Common myeloid progenitor, CD34-positive (primary cell): ENCODE results near the gene ARMC5.

Source experiments
- CTCF ChIA-PET: fragments of 350-600 bp; sonication (Branson Sonifier 250); formaldehyde crosslinking; loops from one replicate; lab custom pipeline; 2021; ENCODE audit warnings: antibody characterized with exemption; lab: Charles Lee
- POLR2A ChIA-PET: fragments of 350-600 bp; sonication (Branson Sonifier 250); formaldehyde crosslinking; loops from one replicate; lab custom pipeline; 2021; ENCODE audit warnings: antibody characterized with exemption; lab: Charles Lee
- DNase-seq, 3 donors: peaks; one replicate each; pipeline versions ENCODE4 v3.0.0 to v3.0.0-alpha.2; 2013
- H3K27ac ChIP-seq, 2 experiments: 1 replicate in 1 of 2; 2 replicates in 1 of 2; pipeline ENCODE4 v1.7.0; 2013; ENCODE audit warnings: inconsistent platforms in 2 of 2, low read length in 2 of 2, mild to moderate bottlenecking in 2 of 2, low read depth in 1 of 2, moderate library complexity in 1 of 2; ENCODE audit not compliant: severe bottlenecking in 2 of 2, insufficient read depth in 1 of 2, poor library complexity in 1 of 2
- H3K27me3 ChIP-seq, 5 experiments: replicated peaks in 2 of 5; 1 replicate in 3 of 5; 2 replicates in 2 of 5; pipeline versions ENCODE4 v1.6.1 to v1.7.0; 2013; ENCODE audit warnings: low read length in 4 of 5, mild to moderate bottlenecking in 2 of 5, moderate library complexity in 2 of 5, inconsistent platforms in 1 of 5; ENCODE audit not compliant: insufficient read depth in 5 of 5, control insufficient read depth in 4 of 5
- H3K36me3 ChIP-seq, 4 experiments: 1 replicate in 2 of 4; 2 replicates in 2 of 4; pipeline versions ENCODE4 v1.6.1 to v1.7.0; 2013; ENCODE audit warnings: low read length in 3 of 4, control low read depth in 1 of 4, mild to moderate bottlenecking in 1 of 4; ENCODE audit not compliant: control insufficient read depth in 4 of 4, insufficient read depth in 4 of 4
- H3K4me1 ChIP-seq, 4 experiments: 1 replicate in 3 of 4; 2 replicates in 1 of 4; pipeline versions ENCODE4 v1.6.1 to v1.7.1; 2013; ENCODE audit warnings: low read length in 3 of 4, mild to moderate bottlenecking in 3 of 4, control low read depth in 1 of 4, inconsistent platforms in 1 of 4, moderate library complexity in 1 of 4; ENCODE audit not compliant: control insufficient read depth in 4 of 4, insufficient read depth in 4 of 4; ENCODE audit errors: control extremely low read depth in 1 of 4
- H3K4me3 ChIP-seq, 7 experiments: 1 replicate in 4 of 7; 2 replicates in 3 of 7; pipeline versions ENCODE4 v1.5.1 to v1.7.0; 2013; ENCODE audit warnings: mild to moderate bottlenecking in 7 of 7, low read length in 6 of 7, moderate library complexity in 6 of 7, inconsistent platforms in 2 of 7, low read depth in 2 of 7, control low read depth in 1 of 7; ENCODE audit not compliant: insufficient read depth in 4 of 7, control insufficient read depth in 1 of 7; ENCODE audit errors: extremely low read depth in 1 of 7
- H3K9me3 ChIP-seq, 5 experiments: 1 replicate in 4 of 5; 2 replicates in 1 of 5; pipeline versions ENCODE4 v1.6.1 to v1.7.1; 2013; ENCODE audit warnings: low read length in 4 of 5, mild to moderate bottlenecking in 2 of 5, inconsistent platforms in 1 of 5, low read depth in 1 of 5, moderate library complexity in 1 of 5; ENCODE audit not compliant: control insufficient read depth in 4 of 5, insufficient read depth in 2 of 5; ENCODE audit errors: control extremely low read depth in 1 of 5
- WGBS: methylation state at CpG from one replicate; pipeline ENCODE4 v1.1.5; 2013; ENCODE audit not compliant: insufficient coverage; 5-methylcytosine and 5-hydroxymethylcytosine counted together

The ARMC5 gene

GRCh38 chr16:31460582-31461002, 1.3 kb downstream of the ARMC5 start:
- peak; percentile 63 to 82 (median 82) for DNase-seq
- H3K27ac ChIP-seq = peak overlapping the region in 1 of 2 experiments; percentile 98
- POLR2A ChIA-PET = interaction anchor here (0.6 to 1.4 kb wide), 3 partner anchors 16 to 235 kb away, joined by 3 to 4 read pairs (median 4); no protein-coding TSS in a partner anchor

DNA sequence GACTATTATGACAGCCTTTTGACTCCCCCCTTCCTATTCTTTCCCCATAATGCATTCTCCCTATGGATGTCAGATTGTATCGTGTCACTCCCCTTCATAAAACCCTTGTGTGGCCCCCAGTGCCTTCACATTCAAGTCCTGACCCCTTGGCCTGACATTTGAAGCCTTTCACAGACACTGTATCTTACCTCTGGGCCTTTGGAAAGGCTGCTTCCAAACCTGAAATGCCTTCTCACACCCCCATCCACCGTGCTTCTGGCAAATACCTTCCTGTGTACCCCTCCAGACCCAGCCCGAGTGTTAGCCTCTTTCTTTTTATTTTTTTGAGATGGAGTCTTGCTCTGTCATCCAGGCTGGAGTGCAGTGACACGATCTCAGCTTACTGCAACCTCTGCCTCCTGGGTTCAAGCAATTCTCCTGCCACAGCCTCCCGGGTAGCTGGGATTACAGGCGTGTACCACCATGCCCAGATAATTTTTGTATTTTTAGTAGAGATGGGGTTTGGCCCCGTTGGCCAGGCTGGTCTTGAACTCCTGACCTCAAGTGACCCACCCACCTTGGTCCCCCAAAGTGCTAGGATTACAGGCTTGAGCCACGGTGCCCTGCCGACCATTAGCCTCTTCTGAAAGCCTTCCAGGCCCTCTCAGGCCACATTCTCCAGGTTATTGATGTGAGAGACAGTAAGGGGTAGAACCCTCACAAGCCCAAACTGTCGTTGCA, 2.1 kb downstream of the ARMC5 start:
- Histone ChIP-seq H3K36me3 (peaks cover 5 to 54% (median 37%) of the 10 kb centered on the region in 4 experiments), H3K27me3 (no peaks in the 10 kb centered on the region), H3K27ac (peak overlapping the region in 1 of 2 experiments; percentile 33), H3K4me1 (peaks cover 2 to 53% (median 41%) of the 10 kb centered on the region in 4 experiments), H3K4me3 (peak overlapping the region in 1 of 7 experiments; percentile 54), H3K9me3 (no peaks in the 10 kb centered on the region)
- ChIA-PET CTCF (interaction anchor here (0.9 to 5.7 kb wide), 18 partner anchors 9 to 247 kb away, joined by 3 to 28 read pairs (median 4); partner anchors contain the start of gene ZNF843), POLR2A (no interaction called here)
- WGBS = 92% methylated on average over 5 of the region's 10 CpGs
- DNase-seq = no peak

More at GRCh38 chr16:31460582-31461002, 1.3 kb downstream of the ARMC5 start:
- 88% methylated on average over 3 of the region's 8 CpGs for WGBS
- Histone ChIP-seq H3K36me3 (peaks cover 5 to 48% (median 34%) of the 10 kb centered on the region in 4 experiments), H3K4me1 (peaks cover 2 to 52% (median 44%) of the 10 kb centered on the region in 4 experiments), H3K9me3 (no peaks in the 10 kb centered on the region), H3K27me3 (no peaks in the 10 kb centered on the region), H3K4me3 (peak overlapping the region in 5 of 7 experiments; percentile 68 to 85 (median 77))
- CTCF ChIA-PET = interaction anchor here (0.9 to 5.7 kb wide), 21 partner anchors 9 to 408 kb away, joined by 3 to 28 read pairs (median 4); partner anchors contain the start of gene ZNF843

- peaks cover 5 to 53% (median 41%) of the 10 kb centered on the region in 4 experiments for H3K4me1 ChIP-seq
- ChIA-PET CTCF (interaction anchor here (2.3 to 5.7 kb wide), 2 partner anchors 10 to 13 kb away, joined by 13 to 28 read pairs; no protein-coding TSS in a partner anchor), POLR2A (no interaction called here)
- H3K27me3 ChIP-seq = no peaks in the 10 kb centered on the region
- H3K4me3 ChIP-seq = no peak overlapping the region
- WGBS = 97% methylated on average over 26 of the region's 35 CpGs
- H3K36me3 ChIP-seq = peaks cover 5 to 51% (median 34%) of the 10 kb centered on the region in 4 experiments
- no peaks in the 10 kb centered on the region for H3K9me3 ChIP-seq
- peak overlapping the region in 1 of 2 experiments; percentile 33 for H3K27ac ChIP-seq
- DNase-seq = no peak
Observed at GRCh38 chr16:31461921-31462804, 2.9 kb downstream of the ARMC5 start.

- no peaks in the 10 kb centered on the region for H3K27me3 ChIP-seq
- no peak for DNase-seq
- H3K9me3 ChIP-seq = no peaks in the 10 kb centered on the region
- H3K4me3 ChIP-seq = no peak overlapping the region
- ChIA-PET POLR2A (no interaction called here), CTCF (interaction anchor here (1.0 to 1.1 kb wide), 2 partner anchors 12 to 22 kb away, joined by 3 to 4 read pairs; no protein-coding TSS in a partner anchor)
- 98% methylated on average over 21 of the region's 36 CpGs for WGBS
- peaks cover 5 to 55% (median 34%) of the 10 kb centered on the region in 4 experiments for H3K36me3 ChIP-seq
- H3K27ac ChIP-seq = no peak overlapping the region
- peaks cover 9 to 58% (median 31%) of the 10 kb centered on the region in 4 experiments for H3K4me1 ChIP-seq
Observed at GRCh38 chr16:31464348-31464769, 5.1 kb downstream of the ARMC5 start.

GRCh38 chr16:31464781-31465260, 5.5 kb downstream of the ARMC5 start:
- Histone ChIP-seq H3K4me1 (peaks cover 9 to 57% (median 31%) of the 10 kb centered on the region in 4 experiments), H3K27ac (no peak overlapping the region), H3K27me3 (no peaks in the 10 kb centered on the region), H3K4me3 (no peak overlapping the region), H3K36me3 (peaks cover 5 to 55% (median 34%) of the 10 kb centered on the region in 4 experiments), H3K9me3 (no peaks in the 10 kb centered on the region)
- ChIA-PET POLR2A (no interaction called here), CTCF (interaction anchor here (1.7 kb wide), 1 partner anchor 8 kb away, joined by 5 read pairs; no protein-coding TSS in a partner anchor)
- WGBS = 95% methylated on average over 16 of the region's 17 CpGs
- DNase-seq = no peak

DNA sequence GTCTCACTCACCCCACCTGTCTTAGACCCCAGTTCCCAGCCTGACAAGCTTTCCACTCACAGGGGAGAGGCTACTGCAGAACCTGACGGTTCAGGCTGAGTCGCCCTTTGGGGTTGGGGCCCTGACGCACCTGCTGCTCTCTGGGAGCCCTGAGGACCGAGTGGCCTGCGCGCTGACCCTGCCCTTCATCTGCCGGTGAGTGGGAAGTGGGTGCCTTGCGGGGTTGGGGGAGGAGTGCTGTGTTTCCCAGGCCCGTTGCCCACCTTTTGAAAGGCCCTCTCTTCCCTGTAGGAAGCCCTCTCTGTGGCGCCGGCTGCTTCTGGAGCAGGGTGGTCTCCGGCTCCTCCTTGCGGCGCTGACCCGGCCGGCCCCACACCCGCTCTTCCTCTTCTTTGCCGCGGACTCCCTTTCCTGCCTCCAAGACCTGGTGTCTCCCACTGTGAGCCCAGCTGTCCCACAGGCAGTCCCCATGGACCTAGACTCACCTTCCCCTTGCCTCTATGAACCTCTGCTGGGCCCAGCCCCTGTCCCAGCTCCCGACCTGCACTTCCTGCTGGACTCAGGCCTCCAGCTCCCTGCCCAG, 6.6 kb downstream of the ARMC5 start:
- Histone ChIP-seq H3K4me1 (peaks cover 9 to 50% (median 22%) of the 10 kb centered on the region in 4 experiments), H3K27me3 (no peaks in the 10 kb centered on the region), H3K27ac (peak overlapping the region; percentile 88 to 92), H3K9me3 (no peaks in the 10 kb centered on the region), H3K4me3 (peak overlapping the region in 2 of 7 experiments; percentile 28 to 51), H3K36me3 (peaks cover 5 to 55% (median 34%) of the 10 kb centered on the region in 4 experiments)
- 46% methylated on average over 18 of the region's 20 CpGs for WGBS
- ChIA-PET CTCF (interaction anchor here (1.7 kb wide), 1 partner anchor 10 kb away, joined by 5 read pairs; no protein-coding TSS in a partner anchor), POLR2A (no interaction called here)
- DNase-seq = no peak
